HG03521 (cell line): Measurements from ENCODE around the gene ACAN.
A peak's percentile ranks its signal among the peaks of the same experiment; 100 is the strongest.

ENCODE experiments used
- ATAC-seq: cut with Tn5 transposase; IDR thresholded peaks from one replicate; pipeline ENCODE4 v1.9.1; 2021; ENCODE audit warnings: mild to moderate bottlenecking, moderate library complexity; ENCODE audit not compliant: unreplicated experiment

Gene ACAN

GRCh38 chr15:88874684-88875083 is 71.4 kb downstream of the ACAN start:
- ATAC-seq: no peak

GRCh38 chr15:88876573-88876972 is 73.3 kb downstream of the ACAN start:
- ATAC-seq: no peak

- no peak for ATAC-seq
Measured at GRCh38 chr15:88877415-88877814, 74.2 kb downstream of the ACAN start.

- ATAC-seq: no peak
Measured at GRCh38 chr15:88877906-88878305, 74.7 kb downstream of the ACAN start.

GRCh38 chr15:88878720-88879184 is 75.5 kb downstream of the ACAN start:
- ATAC-seq: peak; percentile 56

- ATAC-seq: no peak
Measured at GRCh38 chr15:88880944-88881740, 77.9 kb downstream of the ACAN start.

- no peak for ATAC-seq
Measured at GRCh38 chr15:88881775-88882174, 78.5 kb downstream of the ACAN start.

GRCh38 chr15:88882785-88883184 is 79.5 kb downstream of the ACAN start:
- no peak for ATAC-seq

GRCh38 chr15:88887068-88887580 is 83.9 kb downstream of the ACAN start:
- ATAC-seq: no peak

GRCh38 chr15:88888719-88889118 is 85.5 kb downstream of the ACAN start:
- ATAC-seq: no peak

- ATAC-seq: no peak
Measured at GRCh38 chr15:88890495-88890894, 87.3 kb downstream of the ACAN start.

GRCh38 chr15:88891540-88892254 is 88.5 kb downstream of the ACAN start:
- no peak for ATAC-seq

GRCh38 chr15:88894348-88894818 is 91.1 kb downstream of the ACAN start:
- no peak for ATAC-seq

- peak; percentile 54 for ATAC-seq
Measured at GRCh38 chr15:88894819-88895767, 91.9 kb downstream of the ACAN start, which contains the start of gene HAPLN3. Gene HAPLN3, minus strand, starts transcription at chr15:88895544. Its CDS starts 8,246 bp downstream, at chr15:88887298.

GRCh38 chr15:88896333-88897033 is 93.2 kb downstream of the ACAN start:
- ATAC-seq: no peak

- no peak for ATAC-seq
Measured at GRCh38 chr15:88897142-88897455, 93.9 kb downstream of the ACAN start.

- no peak for ATAC-seq
Measured at GRCh38 chr15:88897456-88898194, 94.4 kb downstream of the ACAN start.

- no peak for ATAC-seq
Measured at GRCh38 chr15:88898736-88899135, 95.5 kb downstream of the ACAN start.

- no peak for ATAC-seq
Measured at GRCh38 chr15:88899251-88899650, 96.0 kb downstream of the ACAN start.
